MCF 10A (cell line): ENCODE measurements around the gene STN1. TPM values are rescaled to one million over a fixed set of nuclear protein-coding genes. Genes with fewer than 3 reads are reported as not detected.

ENCODE experiments used
- BruUV-seq: library from RNA; stranded (reverse); fragments of 400-500 nt; replicated peaks from 2 replicates; lab custom pipeline; 2021; lab: Mats Ljungman, UMichigan
- CTCF ChIA-PET: fragments of 300-600 bp; sonication (Branson Sonifier 250); formaldehyde crosslinking; extraction: SDS; loops from one replicate; lab custom pipeline; 2021; ENCODE audit warnings: antibody characterized with exemption, inconsistent platforms; lab: Yijun Ruan, JAX
- POLR2A ChIA-PET: fragments of 300-600, 350-650 bp; sonication (Branson Sonifier 250); formaldehyde crosslinking; extraction: SDS; loops from one replicate; lab custom pipeline; 2020; ENCODE audit warnings: antibody characterized with exemption, inconsistent platforms; lab: Yijun Ruan, JAX
- DNase-seq: peaks from one replicate; pipeline ENCODE4 v3.0.0-alpha.2; 2018; ENCODE audit not compliant: unreplicated experiment
- H3K27ac Mint-ChIP-seq: one replicate; pipeline ENCODE4 v1.8.0; 2022; ENCODE audit warnings: mild to moderate bottlenecking, low read depth, mixed read lengths; ENCODE audit not compliant: unreplicated experiment
- H3K27me3 Mint-ChIP-seq: one replicate; pipeline ENCODE4 v1.8.0; 2022; ENCODE audit warnings: mixed read lengths; ENCODE audit not compliant: insufficient read depth, unreplicated experiment
- H3K36me3 Mint-ChIP-seq: one replicate; pipeline ENCODE4 v1.8.0; 2022; ENCODE audit warnings: mild to moderate bottlenecking, moderate library complexity, mixed read lengths; ENCODE audit not compliant: insufficient read depth, unreplicated experiment
- H3K4me1 Mint-ChIP-seq: one replicate; pipeline ENCODE4 v1.8.0; 2022; ENCODE audit warnings: mixed read lengths; ENCODE audit not compliant: insufficient read depth, unreplicated experiment
- H3K4me3 Mint-ChIP-seq: one replicate; pipeline ENCODE4 v1.8.0; 2022; ENCODE audit warnings: mild to moderate bottlenecking, moderate library complexity, mixed read lengths; ENCODE audit not compliant: unreplicated experiment
- H3K9me3 Mint-ChIP-seq: one replicate; pipeline ENCODE4 v1.8.0; 2022; ENCODE audit warnings: mixed read lengths; ENCODE audit not compliant: unreplicated experiment
- intact Hi-C: fragments of 100-400 bp; cut with micrococcal nuclease; formaldehyde crosslinking; loops from 2 replicates; pipeline ENCODE4 v1.14.1; 2022
- total RNA-seq: library from RNA; stranded (reverse); gene quantifications from 2 replicates; pipeline ENCODE4 v1.2.3, GENCODE V29; 2022
- TF ChIP-seq, protein P1 (sequence below): fragments of 200-600 bp; IDR thresholded peaks from one replicate; pipeline ENCODE4 v1.8.0; 2022; ENCODE audit warnings: antibody characterized with exemption, mild to moderate bottlenecking; ENCODE audit not compliant: unreplicated experiment

STN1 gene
- total RNA-seq, 1 experiment from 2014 or later: 46.7 TPM

DNA sequence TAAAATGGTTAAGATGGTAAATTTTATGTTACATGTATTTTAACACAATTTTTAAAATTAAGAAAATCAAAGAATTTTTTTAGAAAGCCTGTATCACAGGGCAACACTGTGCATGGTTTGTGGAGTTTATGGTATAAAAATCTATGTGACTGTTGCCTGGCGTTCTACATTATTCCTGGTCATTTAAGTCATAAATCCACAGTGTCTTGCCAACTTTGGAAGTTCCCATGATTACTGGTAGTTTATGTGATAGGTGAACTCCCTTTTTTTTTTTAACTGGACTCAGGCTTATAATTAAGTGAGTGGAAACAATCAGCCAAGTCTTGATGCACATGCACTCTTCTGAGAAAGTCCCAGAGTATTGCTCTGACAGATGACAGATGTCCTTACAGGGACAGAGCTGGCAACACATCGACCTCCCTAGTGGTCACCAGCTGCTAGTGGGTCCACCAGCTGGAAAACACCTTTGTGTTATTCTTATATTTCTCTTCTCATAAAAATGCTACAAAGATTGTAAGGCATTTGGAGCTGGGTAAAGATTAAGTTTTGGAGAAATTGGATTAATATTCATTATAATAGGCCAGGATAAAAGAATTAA lies 8.8 kb upstream of the STN1 start:
- Mint-ChIP-seq H3K27me3 (no peaks in the 10 kb centered on the region), H3K9me3 (no peaks in the 10 kb centered on the region), H3K4me1 (no peaks in the 10 kb centered on the region), H3K4me3 (no peak overlapping the region), H3K36me3 (no peaks in the 10 kb centered on the region), H3K27ac (no peak overlapping the region)
- POLR2A ChIA-PET: no interaction called here
- intact Hi-C loops: no loop called here
- no peak for DNase-seq
- BruUV-seq: no TSS peak
- TF ChIP-seq, protein P1, sequence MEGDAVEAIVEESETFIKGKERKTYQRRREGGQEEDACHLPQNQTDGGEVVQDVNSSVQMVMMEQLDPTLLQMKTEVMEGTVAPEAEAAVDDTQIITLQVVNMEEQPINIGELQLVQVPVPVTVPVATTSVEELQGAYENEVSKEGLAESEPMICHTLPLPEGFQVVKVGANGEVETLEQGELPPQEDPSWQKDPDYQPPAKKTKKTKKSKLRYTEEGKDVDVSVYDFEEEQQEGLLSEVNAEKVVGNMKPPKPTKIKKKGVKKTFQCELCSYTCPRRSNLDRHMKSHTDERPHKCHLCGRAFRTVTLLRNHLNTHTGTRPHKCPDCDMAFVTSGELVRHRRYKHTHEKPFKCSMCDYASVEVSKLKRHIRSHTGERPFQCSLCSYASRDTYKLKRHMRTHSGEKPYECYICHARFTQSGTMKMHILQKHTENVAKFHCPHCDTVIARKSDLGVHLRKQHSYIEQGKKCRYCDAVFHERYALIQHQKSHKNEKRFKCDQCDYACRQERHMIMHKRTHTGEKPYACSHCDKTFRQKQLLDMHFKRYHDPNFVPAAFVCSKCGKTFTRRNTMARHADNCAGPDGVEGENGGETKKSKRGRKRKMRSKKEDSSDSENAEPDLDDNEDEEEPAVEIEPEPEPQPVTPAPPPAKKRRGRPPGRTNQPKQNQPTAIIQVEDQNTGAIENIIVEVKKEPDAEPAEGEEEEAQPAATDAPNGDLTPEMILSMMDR: no peak
- CTCF ChIA-PET: no interaction called here

DNA sequence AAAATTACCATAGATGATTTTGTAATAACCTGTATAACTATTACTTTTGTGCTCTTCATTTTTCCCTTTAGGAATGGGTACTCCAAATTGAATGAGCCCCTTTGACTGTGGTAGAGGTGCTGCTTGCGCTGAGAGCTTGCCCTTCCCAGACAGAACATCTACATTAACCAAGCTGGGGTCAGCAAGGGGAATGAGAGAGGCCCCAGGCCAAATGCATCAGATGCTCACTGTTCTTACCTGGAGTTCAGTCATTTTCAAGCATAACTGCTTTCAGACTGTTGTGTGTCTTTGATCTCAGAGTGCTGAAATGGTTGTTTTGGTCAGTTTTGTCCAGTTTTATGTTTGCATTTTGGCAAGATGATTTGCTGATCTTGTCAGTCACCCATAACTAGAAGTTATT lies 7.6 kb upstream of the STN1 start:
- Mint-ChIP-seq H3K36me3 (no peaks in the 10 kb centered on the region), H3K9me3 (no peaks in the 10 kb centered on the region), H3K27me3 (no peaks in the 10 kb centered on the region), H3K4me1 (no peaks in the 10 kb centered on the region), H3K27ac (no peak overlapping the region), H3K4me3 (no peak overlapping the region)
- DNase-seq: no peak
- ChIA-PET CTCF (interaction anchor here (0.6 kb wide), 1 partner anchor 125 kb away, joined by 3 read pairs; no protein-coding TSS in a partner anchor), POLR2A (interaction anchor here (0.8 to 0.9 kb wide), 2 partner anchors 10 to 195 kb away, joined by 3 read pairs; no protein-coding TSS in a partner anchor)
- TF ChIP-seq, protein P1: no peak
- intact Hi-C loops: no loop called here
- BruUV-seq: no TSS peak

DNA sequence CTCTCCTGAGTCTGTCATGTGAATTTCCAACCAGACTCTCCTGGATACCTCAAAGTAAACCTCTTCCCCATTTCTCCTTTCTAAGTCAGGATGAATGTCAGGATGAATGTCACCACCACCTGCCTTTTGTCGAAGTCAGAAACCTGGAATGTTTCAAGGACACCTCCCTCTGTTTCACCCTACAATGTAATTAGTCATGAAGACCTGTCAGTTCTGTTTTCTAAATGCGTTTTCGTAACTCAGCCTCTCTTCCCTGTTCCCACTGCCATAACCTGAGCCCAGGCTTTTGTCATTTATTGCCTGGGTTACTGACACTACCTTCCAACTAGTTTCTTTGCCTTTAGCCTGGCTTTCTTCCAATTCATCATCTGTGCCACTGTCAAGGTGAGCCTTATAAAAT lies 5.5 kb upstream of the STN1 start:
- no peaks in the 10 kb centered on the region for H3K36me3 Mint-ChIP-seq
- TF ChIP-seq, protein P1: no peak
- H3K9me3 Mint-ChIP-seq: no peaks in the 10 kb centered on the region
- peak; percentile 9 for DNase-seq
- ChIA-PET POLR2A (interaction anchor here (0.9 kb wide), 1 partner anchor 14 kb away, joined by 3 read pairs; no protein-coding TSS in a partner anchor), CTCF (no interaction called here)
- no peaks in the 10 kb centered on the region for H3K27me3 Mint-ChIP-seq
- H3K27ac Mint-ChIP-seq: no peak overlapping the region
- no TSS peak for BruUV-seq
- intact Hi-C loops: no loop called here
- H3K4me3 Mint-ChIP-seq: no peak overlapping the region
- no peaks in the 10 kb centered on the region for H3K4me1 Mint-ChIP-seq

DNA sequence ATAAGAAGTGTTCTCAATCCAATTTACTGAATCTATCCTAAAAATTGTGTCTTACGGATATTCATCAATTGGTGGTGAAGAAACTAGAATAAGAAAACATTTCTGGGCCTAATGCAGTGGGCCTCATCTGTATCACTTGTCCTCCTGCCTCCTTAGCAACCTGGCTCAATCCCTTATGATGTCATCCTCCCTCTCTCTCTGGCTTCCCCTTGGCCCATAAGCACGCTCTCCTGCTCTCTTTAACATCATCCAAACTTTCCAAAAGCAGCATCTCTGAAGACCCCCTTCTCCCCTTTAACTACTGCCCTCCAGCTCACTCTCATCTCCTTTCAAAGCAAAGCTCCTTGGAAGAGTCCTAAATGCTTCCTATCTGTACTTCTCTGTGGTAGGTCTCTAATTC lies 4.7 kb upstream of the STN1 start:
- TF ChIP-seq, protein P1: no peak
- POLR2A ChIA-PET: interaction anchor here (0.5 to 3.0 kb wide), 2 partner anchors 20 to 93 kb away, joined by 3 to 12 read pairs; no protein-coding TSS in a partner anchor
- DNase-seq: no peak
- Mint-ChIP-seq H3K27ac (no peak overlapping the region), H3K36me3 (peaks cover 4% of the 10 kb centered on the region), H3K4me3 (no peak overlapping the region), H3K27me3 (no peaks in the 10 kb centered on the region), H3K9me3 (no peaks in the 10 kb centered on the region), H3K4me1 (no peaks in the 10 kb centered on the region)
- intact Hi-C loops: no loop called here
- CTCF ChIA-PET: interaction anchor here (0.7 to 1.1 kb wide), 2 partner anchors 37 to 75 kb away, joined by 3 to 4 read pairs; no protein-coding TSS in a partner anchor
- BruUV-seq: no TSS peak
